Measurements from ENCODE around the gene ZNF678.
A peak's percentile ranks its signal among the peaks of the same experiment; 100 is the strongest.

DNA sequence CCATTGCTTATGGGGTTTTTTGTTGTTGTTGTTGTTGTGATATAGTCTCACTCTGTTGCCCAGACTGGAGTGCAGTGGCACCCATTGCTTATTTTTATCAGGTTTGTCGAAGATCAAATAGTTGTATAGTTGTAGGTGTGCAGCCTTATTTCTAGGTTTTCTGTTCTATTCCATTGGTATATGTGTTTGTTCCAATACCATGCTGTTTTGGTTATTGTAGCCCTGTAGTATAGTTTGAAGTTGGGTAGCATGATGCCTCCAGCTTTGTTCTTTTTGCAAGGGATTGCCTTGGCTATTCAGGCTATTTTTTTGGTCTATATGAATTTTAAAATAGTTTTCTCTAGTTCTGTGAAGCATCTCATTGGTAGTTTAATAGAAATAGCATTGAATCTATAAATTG lies 11.6 kb downstream of the ZNF678 start:
- TF ChIP-seq ZNF433 (tag by site-specific recombination; IDR thresholded peaks at IDR 0.05; ENCODE audit: low read depth) = no peak
- no peak for TF ChIP-seq CTCF (tag by site-specific recombination; IDR thresholded peaks at IDR 0.05)
- TF ChIP-seq ZNF223 (tag by site-specific recombination; IDR thresholded peaks at IDR 0.05) = no peak
- TF ChIP-seq ZNF473 (tag by site-specific recombination; IDR thresholded peaks at IDR 0.05) = no peak
- peak; percentile 60 for TF ChIP-seq SETDB1 (IDR thresholded peaks at IDR 0.05; ENCODE audit: insufficient read length, low read length)
- no peak for TF ChIP-seq ZFP69B (tag by site-specific recombination; IDR thresholded peaks at IDR 0.05)
- TF ChIP-seq ZNF112 (tag by site-specific recombination; IDR thresholded peaks at IDR 0.05) = no peak
- TF ChIP-seq ZNF202 (tag by site-specific recombination; IDR thresholded peaks at IDR 0.05; ENCODE audit: borderline replicate concordance) = no peak
- TF ChIP-seq, protein P1, sequence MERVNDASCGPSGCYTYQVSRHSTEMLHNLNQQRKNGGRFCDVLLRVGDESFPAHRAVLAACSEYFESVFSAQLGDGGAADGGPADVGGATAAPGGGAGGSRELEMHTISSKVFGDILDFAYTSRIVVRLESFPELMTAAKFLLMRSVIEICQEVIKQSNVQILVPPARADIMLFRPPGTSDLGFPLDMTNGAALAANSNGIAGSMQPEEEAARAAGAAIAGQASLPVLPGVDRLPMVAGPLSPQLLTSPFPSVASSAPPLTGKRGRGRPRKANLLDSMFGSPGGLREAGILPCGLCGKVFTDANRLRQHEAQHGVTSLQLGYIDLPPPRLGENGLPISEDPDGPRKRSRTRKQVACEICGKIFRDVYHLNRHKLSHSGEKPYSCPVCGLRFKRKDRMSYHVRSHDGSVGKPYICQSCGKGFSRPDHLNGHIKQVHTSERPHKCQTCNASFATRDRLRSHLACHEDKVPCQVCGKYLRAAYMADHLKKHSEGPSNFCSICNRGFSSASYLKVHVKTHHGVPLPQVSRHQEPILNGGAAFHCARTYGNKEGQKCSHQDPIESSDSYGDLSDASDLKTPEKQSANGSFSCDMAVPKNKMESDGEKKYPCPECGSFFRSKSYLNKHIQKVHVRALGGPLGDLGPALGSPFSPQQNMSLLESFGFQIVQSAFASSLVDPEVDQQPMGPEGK (tag by site-specific recombination; IDR thresholded peaks at IDR 0.05) = no peak
- no peak for TF ChIP-seq ZNF639 (tag by site-specific recombination; IDR thresholded peaks at IDR 0.05)
- TF ChIP-seq, protein P2, sequence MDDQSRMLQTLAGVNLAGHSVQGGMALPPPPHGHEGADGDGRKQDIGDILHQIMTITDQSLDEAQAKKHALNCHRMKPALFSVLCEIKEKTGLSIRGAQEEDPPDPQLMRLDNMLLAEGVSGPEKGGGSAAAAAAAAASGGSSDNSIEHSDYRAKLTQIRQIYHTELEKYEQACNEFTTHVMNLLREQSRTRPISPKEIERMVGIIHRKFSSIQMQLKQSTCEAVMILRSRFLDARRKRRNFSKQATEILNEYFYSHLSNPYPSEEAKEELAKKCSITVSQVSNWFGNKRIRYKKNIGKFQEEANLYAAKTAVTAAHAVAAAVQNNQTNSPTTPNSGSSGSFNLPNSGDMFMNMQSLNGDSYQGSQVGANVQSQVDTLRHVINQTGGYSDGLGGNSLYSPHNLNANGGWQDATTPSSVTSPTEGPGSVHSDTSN (CRISPR knock-in tag; IDR thresholded peaks at IDR 0.05) = no peak
